Amniotic epithelial cell (primary cell): ENCODE data around the gene MAP7.

Experiments
- DNase-seq: peaks from one replicate; pipeline ENCODE4 v3.0.0-alpha.2; 2010; ENCODE audit warnings: low read depth

The MAP7 gene

DNA sequence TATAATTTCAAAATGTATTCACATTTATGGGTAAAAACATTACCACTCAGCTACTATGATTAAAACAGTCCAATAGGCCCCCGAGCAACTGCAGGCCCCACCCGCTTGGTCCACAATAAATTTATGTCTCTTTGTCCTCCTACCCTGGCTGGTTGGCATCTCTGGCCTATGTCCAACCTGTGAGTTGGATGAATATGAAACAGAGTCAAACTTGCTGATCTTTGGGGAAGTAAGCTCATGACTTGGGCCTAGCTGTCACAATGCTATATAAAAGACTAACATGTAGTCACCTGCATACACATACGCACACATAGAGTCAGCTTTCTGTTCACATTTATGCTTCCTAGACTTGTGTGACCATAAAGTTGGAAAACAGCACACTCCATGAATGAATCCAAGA lies 20.5 kb downstream of the MAP7 start:
- DNase-seq: no peak

DNA sequence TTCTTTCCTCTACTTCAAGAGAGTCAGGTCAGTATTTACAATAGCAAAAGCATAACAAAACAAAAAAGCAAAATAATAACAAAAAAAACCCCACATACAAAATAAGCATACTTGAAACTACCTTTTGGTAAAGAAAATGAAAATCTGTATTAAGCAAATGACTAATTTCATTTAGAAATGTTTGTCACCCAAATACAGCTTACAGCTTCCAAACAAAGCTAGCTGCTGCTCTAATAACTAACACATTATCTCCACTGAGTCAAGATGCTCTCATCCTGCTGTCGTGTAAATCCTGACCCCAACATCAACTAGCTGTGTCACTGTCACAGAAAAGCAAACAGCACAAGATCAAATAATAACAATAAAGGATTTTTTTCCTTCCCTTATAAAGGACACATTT lies 21.7 kb downstream of the MAP7 start:
- DNase-seq: no peak

DNA sequence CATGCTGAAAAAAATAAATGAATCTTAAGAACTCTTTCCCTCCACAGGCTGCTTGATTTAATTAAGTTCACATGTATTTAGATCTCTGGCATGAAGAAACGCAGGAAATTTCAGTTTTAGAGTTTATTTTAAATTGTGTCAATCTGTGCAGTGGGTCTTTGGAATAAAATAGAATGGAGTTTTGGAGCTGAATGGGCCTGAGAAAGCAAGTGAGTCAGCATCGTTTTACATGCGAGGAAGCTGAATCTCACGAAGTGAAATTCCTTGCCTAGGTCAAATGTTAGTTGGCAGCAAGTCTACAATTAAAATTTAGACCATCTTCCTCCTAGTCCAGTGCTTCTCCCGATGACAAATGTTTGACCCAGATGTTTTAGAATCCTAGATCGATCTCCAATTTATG lies 22.4 kb downstream of the MAP7 start:
- DNase-seq: no peak

DNA sequence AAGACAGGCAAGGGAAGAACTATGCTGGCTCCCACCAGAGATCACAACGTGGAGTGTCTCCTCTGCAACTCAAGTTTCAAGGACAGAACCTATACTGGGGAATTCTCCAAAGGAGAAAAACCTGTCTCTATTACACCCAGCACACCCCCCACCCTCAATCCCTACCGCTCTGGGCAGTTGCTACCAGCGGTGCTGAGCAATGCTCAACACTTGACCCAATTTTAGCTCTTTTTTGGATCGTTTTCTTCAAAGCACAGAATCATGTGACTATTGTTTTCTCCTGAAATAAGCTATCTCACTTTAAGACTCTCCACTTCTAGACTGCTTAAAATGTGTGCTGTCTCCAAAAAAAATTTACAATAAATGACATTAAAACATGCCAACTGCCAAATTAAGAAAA lies 23.3 kb downstream of the MAP7 start:
- DNase-seq: no peak

DNA sequence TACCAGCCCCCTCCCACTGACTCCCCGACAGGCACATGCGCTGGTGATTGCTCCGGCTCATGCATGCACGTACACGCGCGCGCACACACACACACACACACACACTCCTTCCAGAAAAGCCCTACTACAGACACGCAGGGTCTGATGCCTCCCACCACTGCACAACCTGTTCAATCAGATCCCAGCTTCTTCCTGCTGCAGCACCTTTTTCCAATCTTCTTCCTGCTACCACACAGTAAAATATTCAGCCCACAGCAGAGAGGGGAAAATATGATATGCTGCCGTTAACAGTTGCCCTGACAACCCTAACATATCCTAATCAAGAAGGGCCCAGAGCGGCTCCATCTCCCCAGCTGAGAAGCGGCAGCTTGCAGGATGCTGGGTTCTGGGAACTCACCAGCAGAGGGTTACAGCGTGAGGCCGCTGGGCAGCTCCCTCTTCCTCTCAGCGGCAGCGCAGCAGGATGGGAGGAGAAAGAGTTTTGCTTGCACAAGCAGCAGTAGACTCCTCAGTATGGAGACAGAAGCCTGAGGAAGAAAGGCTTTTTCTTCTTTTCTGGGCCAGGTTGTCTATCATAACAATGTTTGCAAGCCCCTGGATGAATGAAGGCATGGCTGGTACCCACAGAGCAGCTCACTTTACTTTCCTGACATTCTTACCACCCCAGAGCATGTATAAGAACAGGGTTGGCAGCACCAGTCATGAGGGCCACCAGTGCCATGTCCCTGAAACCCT lies 23.9 kb downstream of the MAP7 start:
- DNase-seq: peak; percentile 65

DNA sequence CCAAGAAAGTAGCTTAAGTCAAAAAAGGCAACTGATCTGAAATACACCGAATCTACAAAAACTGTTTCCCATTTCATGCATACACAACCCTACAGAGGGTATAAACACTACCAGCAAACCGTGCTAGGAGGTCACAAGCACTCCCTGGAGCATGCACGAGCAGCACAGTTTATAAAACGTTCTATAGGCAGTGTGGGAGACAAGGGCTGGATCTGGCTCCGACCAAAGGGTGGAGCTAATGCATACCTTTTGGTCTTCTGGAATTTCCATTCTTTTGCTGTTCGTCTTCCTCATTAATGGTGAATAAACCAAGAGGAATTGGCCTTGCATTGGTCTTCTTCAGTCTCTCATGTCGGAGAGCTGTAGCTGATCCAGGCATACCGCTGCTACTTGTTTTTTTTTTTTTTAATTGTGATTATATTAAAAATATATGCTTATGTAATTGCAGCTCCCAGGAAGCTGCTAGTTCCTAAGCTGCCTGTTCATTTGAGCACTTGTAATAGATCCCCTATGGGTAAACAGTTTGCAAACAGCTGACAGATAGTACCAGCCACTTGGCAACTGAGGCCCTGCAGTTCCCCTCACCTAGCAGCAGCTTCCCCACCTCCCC lies 24.5 kb downstream of the MAP7 start:
- peak; percentile 17 for DNase-seq

DNA sequence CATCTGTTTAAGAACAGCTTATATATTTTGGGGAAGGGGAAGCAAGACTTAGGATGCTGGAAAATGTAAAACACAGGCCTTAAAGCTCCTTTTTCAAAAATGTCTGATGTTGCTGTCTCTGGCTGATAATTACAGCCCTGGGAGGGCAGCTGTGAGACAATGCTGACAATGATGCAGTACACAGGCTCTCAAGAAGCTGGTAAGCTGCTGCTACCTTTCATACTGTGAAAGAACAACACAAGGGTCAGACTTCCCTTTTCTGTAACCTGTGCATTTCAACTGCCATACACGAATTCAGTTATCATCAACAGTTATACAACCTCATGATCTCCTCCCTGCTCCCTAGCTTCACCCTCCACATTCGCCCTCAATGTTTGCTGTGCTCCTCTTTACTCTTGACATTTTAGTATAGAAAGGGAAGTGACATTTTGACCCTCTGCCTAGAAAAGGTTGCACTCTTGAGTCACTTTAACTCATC lies 25.2 kb downstream of the MAP7 start:
- DNase-seq: no peak

DNA sequence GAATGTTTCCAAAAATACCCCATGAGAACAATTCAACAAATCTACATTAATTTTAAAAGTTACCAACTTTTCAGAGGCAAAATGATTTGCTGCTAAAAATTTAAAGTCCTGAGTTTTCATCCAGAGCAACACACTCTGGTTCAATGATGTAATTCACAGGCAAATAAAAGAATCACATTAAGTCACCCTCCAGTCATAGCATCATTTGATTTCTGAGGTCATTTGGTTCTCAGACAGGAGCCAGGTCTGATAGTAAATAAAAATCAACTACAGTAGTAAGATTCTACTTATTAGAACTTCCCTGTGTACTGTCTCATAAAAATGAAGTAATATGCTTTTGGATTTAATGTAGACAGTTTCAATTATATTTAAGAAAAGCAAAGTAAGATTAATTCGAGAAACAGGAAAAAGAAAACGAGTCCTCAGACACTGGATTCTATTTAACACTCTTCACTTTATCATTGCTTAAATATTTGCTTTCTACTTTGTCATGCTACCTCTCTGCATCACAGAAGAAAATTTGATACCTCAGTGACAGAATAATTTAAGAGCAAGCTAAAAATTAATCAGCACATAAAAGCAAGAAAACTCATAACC lies 25.8 kb downstream of the MAP7 start:
- DNase-seq: no peak

DNA sequence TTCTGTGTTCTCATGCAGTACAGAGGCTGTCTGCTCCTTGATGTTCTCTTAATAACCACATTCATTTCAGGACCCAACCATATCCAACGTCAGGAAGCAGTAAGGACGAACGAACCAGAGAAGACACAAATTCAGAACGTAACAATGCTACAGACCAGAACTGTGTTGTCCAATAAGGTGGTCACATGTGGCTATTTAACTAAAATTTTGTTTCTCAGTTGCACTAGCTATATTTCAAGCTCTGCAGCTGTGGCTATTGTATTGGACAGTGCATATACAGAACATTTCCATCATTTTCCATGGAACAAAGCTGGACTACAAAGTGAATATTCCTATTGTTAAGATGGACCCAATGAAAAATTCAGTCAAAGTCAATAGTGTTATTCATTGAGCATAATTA lies 27.0 kb downstream of the MAP7 start:
- no peak for DNase-seq

DNA sequence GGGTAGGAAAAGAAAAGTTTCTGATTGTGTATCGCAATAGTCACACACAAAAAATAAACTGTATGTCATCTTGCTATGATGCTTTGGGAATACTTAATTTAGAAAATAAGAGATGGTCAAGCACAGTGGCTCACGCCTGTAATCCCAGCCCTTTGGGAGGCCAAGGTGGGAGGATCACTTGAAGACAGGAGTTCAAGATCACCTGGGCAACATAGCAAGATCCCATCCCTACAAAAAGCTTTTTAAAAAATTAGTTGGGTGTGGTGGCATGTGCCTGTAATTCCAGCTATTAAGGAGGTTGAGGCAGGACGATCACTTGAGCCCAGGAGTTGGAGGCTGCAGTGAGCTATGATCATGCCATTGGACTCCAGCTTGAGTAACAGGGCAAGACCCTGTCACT lies 27.6 kb downstream of the MAP7 start:
- no peak for DNase-seq

DNA sequence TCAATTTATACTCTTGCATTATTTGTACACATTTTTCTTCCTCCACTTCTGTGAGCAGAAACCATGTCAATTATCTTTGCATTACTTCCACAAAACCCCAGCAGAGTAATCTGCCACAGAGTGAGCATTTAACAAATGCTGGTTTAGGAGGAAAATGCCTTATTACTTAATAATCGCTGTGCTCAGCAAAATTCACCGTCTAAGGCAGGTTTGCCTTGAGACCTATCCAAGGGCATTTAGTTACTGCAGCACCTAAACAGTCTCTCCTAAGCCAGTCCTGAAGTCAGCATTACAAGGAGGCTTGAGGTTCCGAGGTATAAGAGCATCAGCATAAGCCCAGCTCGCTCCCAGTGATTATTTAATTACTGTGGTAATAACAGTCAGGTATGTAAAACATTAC lies 28.3 kb downstream of the MAP7 start:
- no peak for DNase-seq

DNA sequence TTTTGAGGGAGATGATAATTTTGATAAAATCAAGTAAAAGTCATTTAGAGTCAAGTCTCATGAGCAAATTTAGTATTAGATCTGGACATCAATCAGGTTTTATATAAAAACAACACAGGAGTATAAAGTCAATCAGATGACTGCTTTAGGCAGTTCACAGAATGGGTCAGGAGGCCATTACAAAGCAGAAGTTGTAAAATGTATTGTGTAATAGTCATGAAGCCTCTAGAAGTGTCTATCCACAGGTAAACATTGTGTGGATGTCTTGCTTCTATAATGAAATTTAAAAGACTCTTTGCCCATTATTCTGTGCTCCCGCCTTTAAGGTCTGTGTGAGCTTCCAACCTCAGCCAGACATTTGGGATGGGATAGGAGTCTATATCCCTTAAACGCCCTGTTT lies 28.8 kb downstream of the MAP7 start:
- DNase-seq: no peak

DNA sequence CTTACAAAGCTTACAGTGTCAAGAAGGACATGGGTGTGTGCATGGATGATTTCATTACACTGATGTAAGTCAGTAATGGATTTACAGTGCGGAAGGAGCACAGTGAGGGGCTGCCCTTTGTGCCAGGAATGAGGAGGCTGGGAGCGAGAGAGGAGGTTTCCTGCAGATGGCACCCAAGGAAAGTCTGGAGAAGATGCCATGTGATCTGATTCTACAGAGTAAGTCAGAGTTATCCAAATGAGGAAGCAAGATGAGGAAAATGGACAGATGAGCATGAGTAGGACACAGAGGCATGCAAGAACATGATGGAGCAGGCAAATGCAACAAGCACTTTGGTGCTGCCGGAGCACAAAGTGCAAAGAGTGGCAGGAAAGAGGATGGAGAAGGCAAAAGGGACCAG lies 29.7 kb downstream of the MAP7 start:
- no peak for DNase-seq

DNA sequence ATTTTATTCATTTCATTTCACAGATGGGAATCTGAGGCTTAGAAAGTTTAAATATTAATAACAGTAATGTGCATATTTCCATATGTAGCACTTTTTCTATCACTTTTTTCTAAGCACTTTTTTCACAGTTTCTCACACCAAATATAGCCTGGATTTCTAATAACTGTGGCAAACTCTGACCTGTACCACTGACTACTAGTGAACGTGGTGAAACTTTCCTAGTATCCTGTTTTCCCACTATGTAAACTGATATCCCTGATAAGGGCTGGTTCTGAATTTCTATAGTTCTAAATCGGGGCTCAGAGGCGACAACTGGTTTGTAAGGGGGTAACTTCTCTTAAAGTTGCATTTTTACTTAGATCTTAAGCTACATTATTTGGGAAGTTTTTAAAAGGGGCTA lies 32.6 kb downstream of the MAP7 start:
- no peak for DNase-seq

DNA sequence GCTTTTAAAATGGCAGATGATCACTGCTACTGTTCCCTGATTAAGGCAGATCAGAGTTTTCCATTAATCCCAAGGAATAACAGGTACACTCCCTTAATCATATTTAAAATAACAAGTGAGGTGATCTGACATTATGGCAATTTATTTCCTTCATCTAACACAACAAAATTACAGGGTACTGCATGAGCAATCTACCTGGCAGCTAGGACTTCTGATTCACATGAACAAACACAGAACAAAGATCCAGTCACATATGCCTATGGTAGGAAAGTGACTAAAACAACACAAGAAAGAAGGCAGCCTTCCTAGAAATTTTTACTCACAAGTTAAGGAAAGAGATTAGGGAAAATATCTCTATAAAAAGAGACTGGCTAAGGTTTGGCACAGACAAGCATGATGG lies 33.2 kb downstream of the MAP7 start:
- DNase-seq: no peak

DNA sequence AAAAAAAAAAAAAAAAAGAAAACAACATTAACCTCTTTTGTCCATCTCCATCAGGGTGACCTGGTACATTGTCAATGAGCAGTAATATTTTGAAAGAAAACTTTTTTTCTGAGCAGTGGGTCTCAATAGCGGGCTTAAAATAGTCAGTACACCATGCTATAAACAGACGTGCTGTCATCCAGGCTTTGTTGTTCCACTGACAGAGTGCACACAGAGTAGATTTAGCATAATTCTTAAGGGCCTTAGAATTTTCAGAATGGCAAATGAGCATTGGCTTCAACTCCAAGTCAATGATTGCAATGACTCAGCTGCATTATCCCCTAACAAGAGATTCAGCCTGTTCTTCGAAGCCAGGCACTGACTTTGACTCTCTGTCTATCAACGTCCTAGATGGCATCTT lies 35.6 kb downstream of the MAP7 start:
- DNase-seq: no peak

DNA sequence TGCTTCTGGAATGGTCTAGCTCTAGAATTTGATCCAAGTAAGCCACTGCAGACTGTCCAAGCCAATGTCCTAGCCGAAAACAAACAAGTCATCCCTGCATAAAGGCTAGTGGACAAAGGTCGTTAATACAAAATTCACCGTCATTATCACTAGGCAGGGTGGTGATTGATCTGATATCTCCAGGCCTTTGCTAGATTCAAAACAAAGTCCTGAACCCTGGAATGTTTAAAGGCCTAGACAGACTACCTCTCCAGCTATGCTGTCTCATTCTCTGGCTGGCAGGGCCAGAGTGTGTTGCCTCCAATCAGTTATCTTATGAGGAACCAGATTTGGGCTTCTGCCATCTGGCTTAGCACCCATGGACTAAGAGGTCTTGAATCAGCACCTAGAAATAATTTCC lies 38.3 kb downstream of the MAP7 start:
- no peak for DNase-seq

DNA sequence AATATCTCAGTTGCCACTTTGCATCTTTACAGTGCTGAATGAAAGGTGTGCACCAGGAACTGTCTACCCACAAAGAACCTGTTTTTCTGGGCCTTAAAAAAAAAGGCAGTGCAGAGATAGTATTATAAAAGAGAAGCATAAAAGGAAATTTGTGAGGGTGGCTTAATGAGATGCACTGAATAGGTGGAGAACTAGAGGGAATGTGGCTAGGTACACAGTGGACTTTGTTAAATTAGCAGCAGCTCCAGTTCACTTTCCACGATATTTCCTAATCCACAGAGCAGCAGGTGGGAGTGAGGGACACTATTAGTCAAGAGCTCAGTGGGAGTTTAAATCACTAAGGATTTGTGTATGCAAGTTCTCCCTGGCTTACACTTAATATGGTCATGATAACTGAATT lies 38.8 kb downstream of the MAP7 start:
- peak; percentile 40 for DNase-seq

DNA sequence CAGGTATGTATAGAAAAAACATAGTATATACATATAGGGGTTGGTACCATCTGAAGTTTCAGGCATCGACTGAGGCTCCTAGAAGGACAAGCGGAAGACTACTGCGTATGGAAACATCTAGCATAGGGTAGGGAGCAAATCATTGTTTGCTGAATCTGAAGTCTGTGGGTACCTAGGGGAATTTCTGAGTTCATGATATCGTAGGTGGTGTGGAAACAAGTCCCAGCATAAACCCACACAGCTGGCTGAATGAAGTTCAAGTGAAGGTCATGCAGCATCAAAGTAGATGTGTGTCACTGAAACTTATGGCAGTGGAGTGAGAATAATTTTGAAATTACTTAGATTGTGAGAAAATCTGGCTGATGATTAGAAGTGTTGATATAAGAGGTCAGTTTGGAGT lies 39.4 kb downstream of the MAP7 start:
- DNase-seq: no peak

DNA sequence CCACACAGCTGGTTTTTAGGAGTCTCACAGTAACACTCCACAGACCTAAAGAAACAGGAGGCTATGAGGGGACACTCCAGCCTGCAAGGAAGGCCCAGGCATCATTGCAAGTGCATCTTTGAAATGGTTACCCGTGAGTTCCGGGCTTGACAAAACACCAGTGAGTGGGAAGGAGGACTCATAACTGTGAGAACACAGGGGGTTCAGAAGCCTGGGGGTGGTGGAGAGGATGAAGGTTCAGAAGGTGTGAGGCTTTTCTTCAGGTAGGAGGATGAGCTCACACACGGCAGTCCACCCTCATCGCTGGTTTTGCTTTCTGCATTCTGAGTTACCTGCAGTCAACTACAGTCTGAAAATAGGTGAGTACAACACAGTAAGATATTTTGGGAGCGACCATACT lies 39.9 kb downstream of the MAP7 start:
- DNase-seq: no peak

DNA sequence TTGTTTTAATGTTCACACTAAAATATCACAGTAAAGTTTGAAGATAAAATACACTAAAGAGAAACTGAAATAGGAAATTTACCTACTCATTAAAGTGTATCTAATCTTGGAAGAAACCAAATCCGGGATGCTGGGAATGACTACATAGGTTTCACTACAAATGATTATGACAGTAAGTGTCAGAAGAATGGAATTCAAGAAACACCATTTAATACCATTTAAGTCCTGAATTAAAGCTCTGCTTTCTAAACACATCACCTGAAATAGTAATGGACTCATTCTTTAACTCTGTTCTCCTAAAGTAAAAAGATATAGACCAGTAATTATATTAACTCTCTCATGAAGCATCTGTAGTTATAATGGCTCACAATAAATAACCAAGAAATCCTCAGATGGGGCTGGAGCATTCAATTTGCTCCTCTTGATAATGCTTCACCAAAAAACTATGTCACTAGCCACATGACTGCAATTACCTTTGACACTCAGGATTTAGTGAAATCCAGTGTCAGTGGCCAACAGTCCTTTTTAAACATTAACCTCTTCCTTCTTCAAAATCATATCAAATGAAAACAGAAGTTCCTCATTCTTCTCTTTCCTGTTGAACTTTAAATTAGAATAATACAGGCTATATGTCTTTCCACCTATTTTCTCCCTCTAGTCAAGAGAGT lies 41.4 kb downstream of the MAP7 start:
- DNase-seq: no peak

DNA sequence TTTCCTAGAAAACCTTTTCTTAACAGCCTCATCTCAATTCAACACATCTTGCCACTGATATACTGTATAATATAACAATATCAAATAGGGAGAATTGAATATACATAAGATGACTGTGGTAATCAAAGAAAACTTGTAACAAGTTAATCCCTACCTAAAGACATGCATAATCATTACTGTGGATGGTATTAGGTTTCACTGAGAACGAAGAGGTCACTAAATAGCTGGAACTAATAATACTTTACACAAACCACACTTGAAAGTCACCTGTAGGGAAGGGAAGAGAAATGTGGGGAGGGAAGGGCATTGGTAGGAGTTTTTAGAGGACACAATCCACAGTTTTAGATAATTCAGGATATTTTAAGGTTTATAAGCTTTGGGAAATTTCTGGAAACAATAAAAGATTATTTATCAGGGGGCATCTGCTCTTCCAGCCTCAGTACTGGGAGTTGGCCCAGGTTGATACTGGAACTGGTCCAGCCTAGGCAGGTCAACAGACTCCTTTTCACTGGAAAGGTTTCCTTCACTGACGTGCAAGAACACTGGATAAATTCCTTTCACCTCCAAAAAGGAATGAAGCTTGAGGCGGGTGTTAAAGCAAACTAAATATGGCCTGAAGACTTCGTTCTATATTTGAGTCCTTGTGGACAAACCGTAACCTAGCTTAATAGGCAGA lies 44.0 kb downstream of the MAP7 start:
- DNase-seq: no peak
